Measurements from ENCODE around the gene PRKACB.

DNA sequence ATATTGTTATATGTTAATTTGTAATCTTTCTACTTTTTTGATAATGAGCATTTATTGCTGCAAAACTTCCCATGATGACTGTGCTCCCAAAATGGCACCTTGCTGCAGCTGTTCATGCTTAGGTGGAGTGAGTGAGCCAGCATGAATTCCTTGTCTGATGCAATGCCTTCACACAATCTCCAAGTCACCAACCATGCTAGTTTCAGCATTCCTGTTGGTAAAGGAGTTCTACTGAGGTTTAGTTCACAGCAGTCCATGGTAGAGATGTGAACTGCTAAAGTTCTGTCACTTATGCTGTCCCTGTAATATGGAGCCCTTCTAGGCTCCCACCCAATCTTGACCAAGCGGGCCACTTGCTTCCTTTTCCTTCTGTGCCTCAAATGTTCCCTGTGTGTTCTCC is 26.2 kb upstream of the PRKACB start:
- TF ChIP-seq, protein P1, sequence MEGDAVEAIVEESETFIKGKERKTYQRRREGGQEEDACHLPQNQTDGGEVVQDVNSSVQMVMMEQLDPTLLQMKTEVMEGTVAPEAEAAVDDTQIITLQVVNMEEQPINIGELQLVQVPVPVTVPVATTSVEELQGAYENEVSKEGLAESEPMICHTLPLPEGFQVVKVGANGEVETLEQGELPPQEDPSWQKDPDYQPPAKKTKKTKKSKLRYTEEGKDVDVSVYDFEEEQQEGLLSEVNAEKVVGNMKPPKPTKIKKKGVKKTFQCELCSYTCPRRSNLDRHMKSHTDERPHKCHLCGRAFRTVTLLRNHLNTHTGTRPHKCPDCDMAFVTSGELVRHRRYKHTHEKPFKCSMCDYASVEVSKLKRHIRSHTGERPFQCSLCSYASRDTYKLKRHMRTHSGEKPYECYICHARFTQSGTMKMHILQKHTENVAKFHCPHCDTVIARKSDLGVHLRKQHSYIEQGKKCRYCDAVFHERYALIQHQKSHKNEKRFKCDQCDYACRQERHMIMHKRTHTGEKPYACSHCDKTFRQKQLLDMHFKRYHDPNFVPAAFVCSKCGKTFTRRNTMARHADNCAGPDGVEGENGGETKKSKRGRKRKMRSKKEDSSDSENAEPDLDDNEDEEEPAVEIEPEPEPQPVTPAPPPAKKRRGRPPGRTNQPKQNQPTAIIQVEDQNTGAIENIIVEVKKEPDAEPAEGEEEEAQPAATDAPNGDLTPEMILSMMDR (IDR thresholded peaks at IDR 0.05), result no peak
- TF ChIP-seq POLR2A (IDR thresholded peaks at IDR 0.05), result no peak
